DMS53 treated with DMSO at 0.1 percent for 48 hours (cell line): ENCODE measurements around the gene POU3F2.

Source experiments
- DNase-seq: peaks from one replicate; lab custom pipeline; 2025; ENCODE audit not compliant: unreplicated experiment; lab: John Stamatoyannopoulos, UW

The POU3F2 gene

GRCh38 chr6:98830146-98830545 lies 4.2 kb upstream of the POU3F2 start:
- no peak for DNase-seq

DNA sequence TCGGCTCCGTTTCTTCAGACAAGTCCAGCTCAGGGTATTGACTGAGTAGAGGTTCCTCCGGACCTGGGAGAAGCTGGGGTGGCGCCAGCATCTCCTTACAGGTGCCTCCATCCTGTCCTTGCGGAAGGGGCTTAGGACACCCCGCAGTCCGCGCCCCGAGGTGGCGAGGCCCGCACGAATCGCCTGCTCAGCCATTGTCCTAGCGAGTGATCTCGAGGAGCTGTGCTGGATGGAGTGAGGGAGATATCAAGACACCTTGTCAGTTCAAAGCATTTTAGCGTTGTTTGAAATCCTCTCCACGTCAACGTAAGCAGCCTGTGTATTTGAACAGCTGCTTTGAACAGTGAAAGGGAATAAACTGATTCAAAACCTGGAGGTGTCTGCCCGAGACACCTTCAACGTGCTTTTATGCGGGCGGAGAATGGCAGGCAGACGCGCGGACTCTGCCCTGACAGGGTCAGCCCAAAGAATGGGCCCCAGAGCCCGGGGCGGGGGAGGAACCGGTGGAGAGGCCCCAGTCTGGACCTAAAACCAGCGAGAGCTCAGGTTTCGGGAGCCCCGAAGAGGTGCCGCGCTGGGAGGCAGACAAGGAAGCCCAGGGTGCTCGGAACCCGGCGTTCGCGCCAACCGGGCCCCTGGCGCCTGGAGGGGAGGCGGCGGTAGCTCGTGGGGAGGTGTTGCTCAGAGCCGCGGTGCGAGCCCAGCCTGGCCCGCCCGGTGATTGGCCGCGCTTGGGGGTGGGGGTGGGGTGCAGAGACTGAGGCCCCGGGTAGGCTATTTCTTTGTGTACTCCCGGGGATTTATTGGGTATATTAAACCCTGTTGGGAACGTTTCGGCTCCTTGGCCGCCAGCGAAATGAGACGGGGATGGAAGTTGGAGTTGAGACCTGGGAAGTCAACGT lies 3.1 kb upstream of the POU3F2 start:
- peak; percentile 58 for DNase-seq

DNA sequence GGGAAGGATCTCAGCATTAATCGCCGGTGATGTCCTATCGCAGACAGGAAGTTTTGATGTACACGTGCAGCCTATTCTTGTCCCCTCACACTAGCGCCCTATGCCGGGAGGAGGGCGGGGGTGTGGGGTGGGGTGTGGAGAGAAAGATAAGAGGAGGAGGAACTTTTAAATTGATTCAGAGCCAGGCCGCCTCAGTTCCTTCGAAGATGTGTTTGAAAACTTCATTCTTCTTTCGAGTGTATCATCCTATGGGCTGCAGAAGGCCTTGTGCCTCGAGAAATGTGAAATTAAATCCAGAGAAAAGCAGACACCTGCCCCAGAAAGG lies 2.5 kb upstream of the POU3F2 start:
- DNase-seq, result no peak

- peak; percentile 20 for DNase-seq
Observed at GRCh38 chr6:98832284-98833056, 1.9 kb upstream of the POU3F2 start.

GRCh38 chr6:98833057-98833306 lies 1.4 kb upstream of the POU3F2 start:
- DNase-seq, result peak; percentile 47

- DNase-seq, result peak; percentile 58
Observed at GRCh38 chr6:98833307-98834059, 891 bp upstream of the POU3F2 start.

DNA sequence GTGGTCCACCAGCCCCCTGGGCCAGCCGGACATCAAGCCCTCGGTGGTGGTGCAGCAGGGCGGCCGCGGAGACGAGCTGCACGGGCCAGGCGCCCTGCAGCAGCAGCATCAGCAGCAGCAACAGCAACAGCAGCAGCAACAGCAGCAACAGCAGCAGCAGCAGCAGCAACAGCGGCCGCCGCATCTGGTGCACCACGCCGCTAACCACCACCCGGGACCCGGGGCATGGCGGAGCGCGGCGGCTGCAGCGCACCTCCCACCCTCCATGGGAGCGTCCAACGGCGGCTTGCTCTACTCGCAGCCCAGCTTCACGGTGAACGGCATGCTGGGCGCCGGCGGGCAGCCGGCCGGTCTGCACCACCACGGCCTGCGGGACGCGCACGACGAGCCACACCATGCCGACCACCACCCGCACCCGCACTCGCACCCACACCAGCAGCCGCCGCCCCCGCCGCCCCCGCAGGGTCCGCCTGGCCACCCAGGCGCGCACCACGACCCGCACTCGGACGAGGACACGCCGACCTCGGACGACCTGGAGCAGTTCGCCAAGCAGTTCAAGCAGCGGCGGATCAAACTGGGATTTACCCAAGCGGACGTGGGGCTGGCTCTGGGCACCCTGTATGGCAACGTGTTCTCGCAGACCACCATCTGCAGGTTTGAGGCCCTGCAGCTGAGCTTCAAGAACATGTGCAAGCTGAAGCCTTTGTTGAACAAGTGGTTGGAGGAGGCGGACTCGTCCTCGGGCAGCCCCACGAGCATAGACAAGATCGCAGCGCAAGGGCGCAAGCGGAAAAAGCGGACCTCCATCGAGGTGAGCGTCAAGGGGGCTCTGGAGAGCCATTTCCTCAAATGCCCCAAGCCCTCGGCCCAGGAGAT lies 1.0 kb downstream of the POU3F2 start:
- no peak for DNase-seq

DNA sequence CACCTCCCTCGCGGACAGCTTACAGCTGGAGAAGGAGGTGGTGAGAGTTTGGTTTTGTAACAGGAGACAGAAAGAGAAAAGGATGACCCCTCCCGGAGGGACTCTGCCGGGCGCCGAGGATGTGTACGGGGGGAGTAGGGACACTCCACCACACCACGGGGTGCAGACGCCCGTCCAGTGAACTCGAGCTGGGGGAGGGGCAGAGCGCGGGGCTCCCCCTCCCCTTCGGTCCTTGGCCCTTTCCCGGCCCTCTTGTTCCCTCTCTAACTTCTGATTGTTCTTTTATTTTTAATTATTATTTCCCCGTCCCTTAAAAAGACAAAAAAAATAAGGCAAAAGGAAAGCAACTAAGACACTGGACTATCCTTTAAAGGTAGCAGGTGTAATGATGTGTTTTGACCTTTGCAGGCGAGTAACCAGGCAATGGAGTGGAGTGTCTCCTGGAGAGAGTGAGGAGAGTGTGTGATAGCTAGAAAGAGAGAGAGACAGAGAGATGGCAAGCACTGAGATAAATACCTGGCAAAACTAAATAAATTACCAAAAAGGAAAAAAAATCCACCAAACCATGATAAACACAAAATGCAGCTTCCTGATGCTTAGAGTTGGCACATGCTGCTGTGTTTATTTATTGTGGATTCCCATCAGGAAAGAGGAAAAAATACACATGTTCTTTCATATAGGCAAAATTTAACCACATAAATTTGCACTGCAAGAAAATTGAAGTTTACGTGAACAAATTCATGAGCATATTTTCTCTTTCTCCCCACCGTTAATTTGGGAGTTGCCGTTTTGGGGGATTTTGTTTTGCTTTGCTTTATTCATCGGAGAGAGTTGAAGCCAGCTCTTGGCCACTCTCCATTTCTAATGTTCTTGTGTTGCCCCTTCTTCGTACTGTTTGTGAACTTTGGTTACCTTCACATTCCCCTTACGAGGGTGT lies 1.9 kb downstream of the POU3F2 start:
- no peak for DNase-seq

DNA sequence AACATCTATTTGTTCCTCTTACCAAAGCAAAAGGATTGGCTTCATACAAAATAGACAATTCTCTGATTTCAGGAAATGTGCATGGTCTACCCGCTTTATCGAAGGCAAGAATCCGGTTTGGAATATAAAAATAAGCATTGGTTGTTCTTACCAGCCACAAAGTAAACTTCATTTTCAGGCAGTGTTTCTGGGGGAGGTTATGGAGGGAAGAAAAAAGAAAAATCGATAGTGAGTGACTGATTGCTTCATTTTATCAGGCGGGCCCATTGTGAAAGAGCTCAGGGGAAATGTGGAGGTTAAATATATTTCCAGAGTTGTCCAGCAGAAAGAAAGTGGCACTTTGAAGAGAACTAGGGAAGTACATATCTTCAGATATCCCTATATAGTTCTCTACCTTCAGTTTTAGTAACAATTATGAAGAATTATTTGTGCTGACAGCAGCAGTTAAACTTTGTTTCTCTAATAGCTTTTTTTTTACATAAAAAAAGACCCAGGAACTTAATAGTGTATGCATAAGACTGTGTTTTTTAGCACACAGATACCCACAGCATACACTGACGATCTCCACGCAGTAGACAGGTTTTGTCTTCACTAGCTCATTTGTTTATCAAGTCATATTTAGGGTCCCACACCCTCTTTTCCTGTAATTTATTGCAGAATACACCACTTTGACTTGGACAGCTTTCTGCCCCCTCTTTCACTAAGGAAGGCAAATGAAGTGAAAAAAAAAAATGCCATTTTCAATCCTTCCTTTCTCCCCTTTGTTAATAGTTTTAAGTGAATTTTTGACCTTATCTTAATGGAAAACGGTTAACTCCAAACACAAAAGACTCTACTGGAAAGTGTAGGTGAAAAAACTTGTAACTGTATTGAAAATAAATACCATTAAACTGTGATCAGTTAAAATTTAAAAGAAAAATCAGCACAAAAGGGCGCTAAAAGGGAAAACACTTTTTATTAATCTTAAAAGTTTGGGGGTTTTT lies 2.9 kb downstream of the POU3F2 start:
- no peak for DNase-seq

DNA sequence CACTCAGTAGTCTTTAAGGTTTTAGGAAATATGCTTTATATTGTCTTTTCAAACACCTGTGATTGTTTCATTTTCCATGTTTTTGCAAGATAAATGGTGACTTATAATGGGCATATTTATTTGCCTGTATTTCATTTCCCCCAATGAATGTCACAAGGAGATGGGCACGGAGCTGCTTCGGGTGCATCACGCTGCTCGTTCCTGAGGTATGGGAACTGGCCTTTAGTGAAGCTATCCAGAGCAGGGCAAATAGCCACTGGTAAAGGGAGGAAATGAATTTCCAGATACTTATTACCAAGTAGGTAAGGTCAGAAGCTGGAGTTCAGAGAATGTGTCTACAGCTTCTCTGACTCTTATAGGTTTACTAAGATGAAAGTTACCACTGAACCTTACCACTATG lies 3.7 kb downstream of the POU3F2 start:
- no peak for DNase-seq

DNA sequence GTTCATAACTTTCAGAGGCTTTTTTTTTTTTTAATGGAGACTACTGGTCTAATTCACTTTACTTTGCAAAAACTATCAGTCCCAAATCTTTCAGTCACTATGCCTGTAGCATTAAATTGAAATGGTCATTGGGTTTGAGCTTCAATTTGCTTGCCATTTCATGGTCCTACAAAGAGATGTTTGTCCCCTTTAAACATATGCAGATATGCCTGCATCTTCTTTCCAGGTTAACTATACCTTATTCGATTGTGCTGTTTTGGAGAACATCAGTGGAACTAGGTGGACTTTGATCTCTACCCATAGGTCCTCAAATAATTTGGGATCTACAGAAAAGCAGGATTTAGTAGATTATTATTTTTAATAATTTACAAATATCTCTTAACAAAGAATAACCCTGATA lies 4.6 kb downstream of the POU3F2 start:
- no peak for DNase-seq

- no peak for DNase-seq
Observed at GRCh38 chr6:98839781-98840361, 5.5 kb downstream of the POU3F2 start.

GRCh38 chr6:98840385-98840784 lies 6.0 kb downstream of the POU3F2 start:
- no peak for DNase-seq

GRCh38 chr6:98840996-98841513 lies 6.7 kb downstream of the POU3F2 start:
- no peak for DNase-seq

GRCh38 chr6:98841621-98842341 lies 7.4 kb downstream of the POU3F2 start:
- DNase-seq, result no peak

DNA sequence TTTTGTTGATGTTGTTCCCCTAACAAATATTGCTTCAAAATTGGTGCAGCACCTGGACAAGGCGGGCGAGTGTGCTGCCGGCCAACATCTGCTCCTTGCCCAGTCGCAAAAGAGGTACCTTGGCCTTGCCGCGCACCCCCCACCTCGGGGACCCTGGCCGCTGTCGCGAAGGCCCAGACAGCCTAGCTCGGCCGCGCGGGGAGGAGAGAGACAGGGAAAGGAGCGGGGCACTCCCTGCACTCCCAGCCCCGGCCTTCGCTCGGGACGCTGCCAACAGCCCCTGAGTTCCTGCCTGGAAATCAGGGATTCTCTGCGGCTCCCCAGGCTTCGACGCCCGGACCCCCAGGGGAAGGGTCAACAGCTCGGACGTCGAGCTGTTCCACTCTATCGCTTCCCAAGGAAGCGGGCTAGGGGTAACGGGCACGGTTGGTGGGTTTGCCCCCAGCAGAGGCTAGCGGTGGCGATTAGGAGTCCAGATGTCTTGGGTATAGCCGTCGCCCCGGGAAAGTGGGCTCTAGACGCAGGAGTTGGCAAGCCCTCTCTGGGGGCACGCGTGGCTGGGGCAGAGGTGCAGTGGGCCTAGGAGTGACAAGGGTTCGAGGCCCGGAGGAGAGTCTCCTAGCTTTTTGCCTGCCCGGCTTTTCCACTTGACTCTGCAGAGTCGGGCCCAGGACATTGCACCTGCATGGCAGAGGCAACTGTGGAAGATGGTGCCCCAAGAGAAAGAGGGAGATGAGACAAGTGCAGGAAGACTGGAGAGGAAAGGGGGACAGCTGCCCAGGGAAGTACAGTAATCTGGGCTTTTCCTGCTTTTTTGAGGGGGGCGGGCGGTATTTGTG lies 8.2 kb downstream of the POU3F2 start:
- DNase-seq, result no peak
